AG04450 (cell line): ENCODE results near the gene KLHL29. TPM values are rescaled to one million over a fixed set of nuclear protein-coding genes. Genes with fewer than 3 reads are reported as not detected.

Source experiments
- CTCF ChIA-PET: fragments of 300-600, 350-600 bp; formaldehyde crosslinking; extraction: SDS; loops from one replicate; lab custom pipeline; 2022; ENCODE audit warnings: antibody characterized with exemption, inconsistent platforms; lab: Charles Lee
- POLR2A ChIA-PET: fragments of 350-600 bp; formaldehyde crosslinking; extraction: SDS; loops from one replicate; lab custom pipeline; 2021; ENCODE audit warnings: antibody characterized with exemption, inconsistent platforms; lab: Yijun Ruan, JAX
- DNase-seq: peaks from one replicate; pipeline ENCODE4 v3.0.0-alpha.2; 2011; ENCODE audit warnings: low read depth, low spot score
- H3K27ac ChIP-seq: one replicate; pipeline ENCODE4 v1.5.1; 2012; ENCODE audit warnings: low read depth, low read length, control low read depth
- H3K27me3 ChIP-seq: one replicate; pipeline ENCODE4 v1.6.0; 2012; ENCODE audit warnings: low read length; ENCODE audit not compliant: control insufficient read depth, insufficient read depth
- H3K4me3 ChIP-seq: 2 replicates; pipeline ENCODE4 v1.5.1; 2011; ENCODE audit warnings: mild to moderate bottlenecking, low read depth, low read length, control low read depth
- H3K9me3 ChIP-seq: 2 replicates; pipeline ENCODE4 v1.5.1; 2012; ENCODE audit warnings: low read length; ENCODE audit not compliant: control insufficient read depth, insufficient read depth
- CTCF ChIP-seq: IDR thresholded peaks from 2 replicates; pipeline ENCODE4 v1.5.1; 2011; ENCODE audit warnings: low read depth, low read length, control low read depth, inconsistent platforms
- polyA plus RNA-seq: library from polyadenylated mRNA; depleted of rRNA; stranded (reverse); fragments of >200 nt; gene quantifications from 2 replicates; pipeline ENCODE4 v1.2.3, GENCODE V29; 2011

The KLHL29 gene
- polyA plus RNA-seq, 1 experiment = 3.6 TPM

- Histone ChIP-seq H3K9me3 (no peaks in the 10 kb centered on the region), H3K4me3 (no peak overlapping the region), H3K27ac (no peak overlapping the region), H3K27me3 (no peaks in the 10 kb centered on the region)
- ChIA-PET POLR2A (no interaction called here), CTCF (interaction anchor here (0.8 kb wide), 1 partner anchor 12 kb away, joined by 4 read pairs; no protein-coding TSS in a partner anchor)
- DNase-seq = no peak
- TF ChIP-seq CTCF = no peak
Measured at GRCh38 chr2:23447405-23447804, 62.4 kb downstream of the KLHL29 start.

GRCh38 chr2:23448906-23449305 is 63.9 kb downstream of the KLHL29 start:
- H3K27ac ChIP-seq = no peak overlapping the region
- TF ChIP-seq CTCF = no peak
- H3K4me3 ChIP-seq = no peak overlapping the region
- no peak for DNase-seq
- POLR2A ChIA-PET = no interaction called here
- no peaks in the 10 kb centered on the region for H3K27me3 ChIP-seq
- CTCF ChIA-PET = no interaction called here
- H3K9me3 ChIP-seq = no peaks in the 10 kb centered on the region; the same call in 1 of the 2 replicates

GRCh38 chr2:23449413-23449812 is 64.4 kb downstream of the KLHL29 start:
- H3K27ac ChIP-seq = no peak overlapping the region
- ChIA-PET CTCF (interaction anchor here (2.8 kb wide), 1 partner anchor 11 kb away, joined by 12 read pairs; no protein-coding TSS in a partner anchor), POLR2A (no interaction called here)
- no peak overlapping the region for H3K4me3 ChIP-seq
- no peaks in the 10 kb centered on the region; the same call in 1 of the 2 replicates for H3K9me3 ChIP-seq
- no peaks in the 10 kb centered on the region for H3K27me3 ChIP-seq
- TF ChIP-seq CTCF = no peak
- no peak for DNase-seq

GRCh38 chr2:23449831-23450331 is 64.9 kb downstream of the KLHL29 start:
- no peaks in the 10 kb centered on the region for H3K27me3 ChIP-seq
- no peak for DNase-seq
- TF ChIP-seq CTCF = no peak
- no peak overlapping the region for H3K27ac ChIP-seq
- ChIA-PET CTCF (interaction anchor here (2.8 kb wide), 1 partner anchor 10 kb away, joined by 12 read pairs; no protein-coding TSS in a partner anchor), POLR2A (no interaction called here)
- no peak overlapping the region for H3K4me3 ChIP-seq
- H3K9me3 ChIP-seq = no peaks in the 10 kb centered on the region; the same call in 1 of the 2 replicates

- ChIA-PET POLR2A (no interaction called here), CTCF (no interaction called here)
- Histone ChIP-seq H3K4me3 (no peak overlapping the region), H3K27me3 (no peaks in the 10 kb centered on the region), H3K9me3 (peaks cover 3% of the 10 kb centered on the region; the same call in 1 of the 2 replicates), H3K27ac (no peak overlapping the region)
- TF ChIP-seq CTCF = no peak
- no peak for DNase-seq
Measured at GRCh38 chr2:23452372-23452771, 67.4 kb downstream of the KLHL29 start.
